HG03280 (cell line): ENCODE data around the gene PTBP1.

ENCODE experiments used
- ATAC-seq: cut with Tn5 transposase; IDR thresholded peaks from one replicate; pipeline ENCODE4 v1.9.1; 2021; ENCODE audit warnings: mild to moderate bottlenecking, moderate library complexity; ENCODE audit not compliant: unreplicated experiment

PTBP1 gene

DNA sequence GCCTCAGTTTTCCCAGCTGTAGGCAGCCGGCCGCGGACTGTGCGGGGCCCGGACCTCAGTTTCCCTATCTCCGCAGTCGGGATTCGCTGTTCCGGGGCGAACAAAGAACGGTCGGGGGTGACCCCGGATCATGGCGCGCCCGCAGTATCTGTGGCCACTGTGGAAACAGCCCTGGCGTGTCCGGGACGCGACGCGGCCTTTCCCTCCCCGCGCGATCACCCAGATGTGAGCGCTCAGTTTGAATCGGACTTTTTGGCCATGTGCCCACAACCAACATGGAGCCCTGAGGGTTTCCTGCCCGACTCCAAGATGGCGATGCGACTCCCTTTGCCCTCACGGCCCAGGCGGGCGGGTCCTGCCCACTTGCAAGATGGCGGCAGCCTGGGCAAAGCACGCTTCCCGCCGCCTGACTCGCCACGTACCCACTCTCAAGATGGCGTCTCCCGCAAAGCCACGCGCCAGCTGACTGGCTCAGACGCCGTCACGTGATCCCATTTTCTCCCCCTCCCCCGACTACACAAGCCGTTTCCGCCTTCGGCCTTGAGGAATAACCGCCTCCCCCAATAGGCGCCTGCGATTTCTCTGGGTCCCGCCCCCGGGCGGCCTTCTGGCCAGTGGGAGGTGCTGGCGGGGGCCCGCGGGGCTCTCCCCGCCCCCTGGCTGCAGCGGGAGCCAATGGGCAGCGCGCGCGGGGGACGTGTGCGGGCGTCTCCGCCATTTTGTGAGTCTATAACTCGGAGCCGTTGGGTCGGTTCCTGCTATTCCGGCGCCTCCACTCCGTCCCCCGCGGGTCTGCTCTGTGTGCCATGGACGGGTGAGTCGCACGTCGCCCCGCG is at the start of gene PTBP1:
Gene PTBP1, plus strand, starts transcription at position 761 of the 836 bp plus-strand sequence. Its CDS starts 46 bp downstream, at position 807.
- peak; percentile 81 for ATAC-seq

- no peak for ATAC-seq
These were observed 49.0 kb upstream of the PTBP1 start for GRCh38 chr19:748274-748598.

DNA sequence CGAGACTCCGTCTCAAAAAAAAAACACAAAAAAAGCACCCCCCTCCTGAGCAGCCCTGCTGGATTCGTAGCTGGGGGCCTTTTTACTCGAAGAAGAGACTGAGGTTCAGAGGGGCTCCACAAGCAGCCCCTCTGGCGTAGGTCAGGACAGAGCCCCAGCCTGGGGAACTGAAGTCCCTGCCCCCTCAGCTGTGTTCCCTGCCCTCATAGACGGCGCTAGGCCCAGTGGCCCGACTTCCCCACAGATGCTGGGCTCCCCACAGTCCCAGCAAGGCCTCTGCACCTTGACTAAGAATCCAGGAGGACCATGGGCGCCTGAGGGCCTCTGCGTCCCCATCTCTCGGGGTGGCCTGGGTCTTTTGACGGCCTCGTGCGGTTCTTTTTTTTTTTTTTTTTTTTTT is 47.4 kb upstream of the PTBP1 start:
- no peak for ATAC-seq

GRCh38 chr19:750640-751423 is 46.4 kb upstream of the PTBP1 start, which contains the start of gene MISP:
Gene MISP (plus strand): TSS chr19:751112. CDS start chr19:756947, 5,835 bp downstream.
- no peak for ATAC-seq

GRCh38 chr19:751501-752341 is 45.5 kb upstream of the PTBP1 start:
- ATAC-seq: no peak

DNA sequence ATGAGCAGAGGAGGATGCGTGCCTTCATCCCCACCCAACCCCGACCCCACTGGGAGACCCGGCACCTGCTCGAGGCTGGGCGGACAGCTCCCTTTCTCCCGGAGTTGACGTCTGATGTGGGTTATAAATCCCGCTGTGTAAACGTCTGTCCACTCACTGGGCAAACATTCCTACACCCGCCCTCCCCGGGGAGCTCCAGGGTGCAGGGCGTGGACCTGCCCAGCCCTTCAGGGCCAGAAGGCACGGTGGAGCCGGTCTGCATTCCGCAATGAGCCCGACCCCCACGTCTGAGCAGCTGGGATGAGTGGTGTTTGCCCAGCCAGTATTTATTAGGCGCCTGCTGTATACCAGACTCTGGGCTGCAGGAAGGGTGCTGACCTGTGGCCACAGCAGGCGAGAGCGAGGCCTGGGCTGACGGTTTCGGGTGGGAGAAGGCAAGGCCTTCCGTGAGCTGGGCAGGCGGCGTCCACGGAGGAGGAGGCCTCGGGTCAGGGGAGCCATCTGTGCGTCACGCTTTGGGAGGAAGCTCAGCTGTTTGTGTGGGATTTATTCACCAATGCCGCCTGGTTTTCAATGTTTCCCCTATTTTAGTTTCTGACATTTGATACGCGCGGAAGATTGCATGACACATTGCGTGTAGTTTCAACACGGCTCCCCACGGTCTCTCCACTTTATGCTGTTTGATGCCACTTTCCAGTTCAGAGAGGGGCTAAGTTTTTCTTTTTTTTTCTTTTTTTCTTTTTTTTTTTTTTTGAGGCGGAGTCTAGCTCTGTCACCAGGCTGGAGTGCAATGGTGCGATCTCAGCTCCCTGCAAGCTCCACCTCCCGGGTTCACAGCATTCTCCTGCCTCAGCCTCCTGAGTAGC is 44.4 kb upstream of the PTBP1 start:
- ATAC-seq: no peak

DNA sequence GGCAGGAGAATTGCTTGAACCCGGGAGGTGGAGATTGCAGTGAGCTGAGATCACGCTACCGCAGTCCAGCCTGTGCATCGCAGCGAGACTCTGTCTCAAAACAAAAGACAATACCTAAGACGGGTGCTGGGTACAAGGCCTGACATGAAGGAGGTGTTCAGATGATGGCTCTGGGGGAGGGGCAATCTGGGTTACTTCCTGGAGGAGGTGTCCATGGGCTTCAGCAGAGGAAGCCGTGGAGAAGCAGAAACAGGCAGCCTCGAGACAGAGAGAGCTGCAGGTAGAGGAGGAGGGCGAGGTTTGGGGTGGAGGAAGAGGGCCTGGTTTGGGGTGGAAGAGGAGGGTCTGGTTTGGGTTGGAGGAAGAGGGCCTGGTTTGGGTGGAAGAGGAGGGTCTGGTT is 42.7 kb upstream of the PTBP1 start:
- ATAC-seq: no peak

DNA sequence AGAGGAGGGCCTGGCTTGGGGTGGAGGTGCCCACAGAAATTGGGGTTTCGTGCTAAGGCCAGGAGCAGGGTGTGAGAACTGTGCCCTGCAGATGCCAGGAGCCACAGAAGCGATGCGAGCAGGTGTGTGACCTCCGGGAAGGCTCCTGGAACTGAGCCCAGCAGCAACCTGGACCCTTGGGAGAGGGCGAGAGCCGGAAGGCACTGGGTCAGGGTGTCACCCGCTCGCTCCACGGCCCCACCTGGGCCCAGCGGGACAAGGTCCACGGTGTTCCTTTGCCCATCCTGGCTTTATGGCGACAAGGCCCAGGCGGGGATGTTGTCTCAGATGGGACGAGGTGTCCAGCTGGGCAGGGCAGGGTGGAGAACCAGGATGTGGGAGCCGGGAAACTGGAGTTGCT is 42.2 kb upstream of the PTBP1 start:
- no peak for ATAC-seq

GRCh38 chr19:756236-756635 is 41.0 kb upstream of the PTBP1 start:
- no peak for ATAC-seq

DNA sequence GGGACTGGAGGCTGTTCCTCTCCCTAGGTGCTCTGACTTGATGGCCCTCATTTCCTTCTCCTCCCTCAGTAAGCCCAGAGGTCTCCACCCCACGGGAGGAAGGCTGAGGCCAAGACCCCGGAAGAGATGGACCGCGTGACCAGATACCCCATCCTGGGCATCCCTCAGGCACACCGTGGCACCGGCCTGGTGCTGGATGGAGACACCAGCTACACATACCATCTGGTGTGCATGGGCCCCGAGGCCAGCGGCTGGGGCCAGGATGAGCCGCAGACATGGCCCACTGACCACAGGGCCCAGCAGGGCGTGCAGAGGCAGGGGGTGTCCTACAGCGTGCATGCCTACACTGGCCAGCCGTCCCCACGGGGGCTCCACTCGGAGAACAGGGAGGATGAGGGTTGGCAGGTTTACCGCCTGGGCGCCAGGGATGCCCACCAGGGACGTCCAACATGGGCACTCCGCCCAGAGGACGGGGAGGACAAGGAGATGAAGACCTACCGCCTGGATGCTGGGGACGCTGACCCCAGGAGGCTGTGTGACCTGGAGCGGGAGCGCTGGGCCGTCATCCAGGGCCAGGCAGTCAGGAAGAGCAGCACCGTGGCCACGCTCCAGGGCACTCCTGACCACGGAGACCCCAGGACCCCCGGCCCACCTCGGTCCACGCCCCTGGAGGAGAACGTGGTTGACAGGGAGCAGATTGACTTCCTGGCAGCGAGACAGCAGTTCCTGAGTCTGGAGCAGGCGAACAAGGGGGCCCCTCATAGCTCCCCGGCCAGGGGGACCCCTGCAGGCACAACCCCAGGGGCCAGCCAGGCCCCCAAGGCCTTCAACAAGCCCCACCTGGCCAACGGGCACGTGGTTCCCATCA is 40.2 kb upstream of the PTBP1 start:
- ATAC-seq: no peak

DNA sequence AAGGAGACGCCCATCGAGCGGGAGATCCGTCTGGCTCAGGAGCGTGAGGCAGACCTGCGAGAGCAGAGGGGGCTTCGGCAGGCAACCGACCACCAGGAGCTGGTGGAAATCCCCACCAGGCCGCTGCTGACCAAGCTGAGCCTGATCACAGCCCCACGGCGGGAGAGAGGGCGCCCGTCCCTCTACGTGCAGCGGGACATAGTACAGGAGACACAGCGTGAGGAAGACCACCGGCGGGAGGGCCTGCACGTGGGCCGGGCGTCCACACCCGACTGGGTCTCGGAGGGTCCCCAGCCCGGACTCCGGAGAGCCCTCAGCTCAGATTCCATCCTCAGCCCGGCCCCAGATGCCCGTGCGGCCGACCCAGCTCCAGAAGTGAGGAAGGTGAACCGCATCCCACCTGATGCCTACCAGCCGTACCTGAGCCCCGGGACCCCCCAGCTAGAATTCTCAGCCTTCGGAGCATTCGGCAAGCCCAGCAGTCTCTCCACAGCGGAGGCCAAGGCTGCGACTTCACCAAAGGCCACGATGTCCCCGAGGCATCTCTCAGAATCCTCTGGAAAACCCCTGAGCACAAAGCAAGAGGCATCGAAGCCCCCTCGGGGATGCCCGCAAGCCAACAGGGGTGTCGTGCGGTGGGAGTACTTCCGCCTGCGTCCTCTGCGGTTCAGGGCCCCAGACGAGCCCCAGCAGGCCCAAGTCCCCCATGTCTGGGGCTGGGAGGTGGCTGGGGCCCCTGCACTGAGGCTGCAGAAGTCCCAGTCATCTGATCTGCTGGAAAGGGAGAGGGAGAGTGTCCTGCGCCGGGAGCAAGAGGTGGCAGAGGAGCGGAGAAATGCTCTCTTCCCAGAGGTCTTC is 39.2 kb upstream of the PTBP1 start:
- ATAC-seq: no peak

- ATAC-seq: no peak
These were observed 34.1 kb upstream of the PTBP1 start for GRCh38 chr19:763181-763580.

DNA sequence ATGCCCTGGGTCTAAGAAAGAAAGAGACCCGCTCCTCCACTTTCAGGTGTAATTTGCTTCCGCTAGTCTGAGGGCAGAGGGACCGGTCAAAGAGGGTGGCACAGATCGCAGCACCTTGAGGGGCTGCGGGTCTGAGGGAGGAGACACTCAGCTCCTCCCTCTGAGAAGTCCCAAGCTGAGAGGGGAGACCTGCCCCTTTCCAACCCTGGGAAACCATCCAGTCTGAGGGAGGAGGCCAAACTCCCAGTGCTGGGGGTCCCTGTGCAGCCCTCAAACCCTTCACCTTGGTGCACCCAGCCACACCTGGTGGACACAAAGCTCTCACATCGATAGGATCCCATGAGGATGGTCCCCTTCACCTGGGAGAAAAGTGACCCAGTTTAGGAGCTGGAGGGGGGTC is 33.4 kb upstream of the PTBP1 start:
- ATAC-seq: no peak

- ATAC-seq: no peak
These were observed 33.0 kb upstream of the PTBP1 start for GRCh38 chr19:764301-764700.

- ATAC-seq: no peak
These were observed 32.0 kb upstream of the PTBP1 start for GRCh38 chr19:765179-765738.

GRCh38 chr19:768424-768823 is 28.8 kb upstream of the PTBP1 start:
- no peak for ATAC-seq

GRCh38 chr19:769616-770015 is 27.6 kb upstream of the PTBP1 start:
- ATAC-seq: no peak

GRCh38 chr19:771332-771785 is 25.9 kb upstream of the PTBP1 start:
- no peak for ATAC-seq
